ENCODE data around the gene TTC5.
"Not testable (repeated sequence)": the region's sequence is repeated elsewhere in the genome, so short reads cannot be mapped to it uniquely, and the experiment has no call there.

- TF ChIP-seq CTCF, EZH2phosphoT487, EZH2 (IDR thresholded peaks at IDR 0.05): not testable (repeated sequence)
Observed at GRCh38 chr14:20341032-20341431, 35.3 kb upstream of the TTC5 start.
